Activated CD4-positive, alpha-beta T cell treated with anti-CD3 and anti-CD28 coated beads, Interleukin-2, amount 50 U/mL, for 24 hours (primary cell): ENCODE measurements around the gene OSBPL2.

Experiments used
- DNase-seq, 2 donors: peaks; one replicate each; pipeline ENCODE4 v3.0.0-alpha.2; 2020; ENCODE audit warnings: low read depth in 1 of 2, low spot score in 1 of 2

Gene OSBPL2

GRCh38 chr20:62309947-62310756, 71.8 kb downstream of the OSBPL2 start:
- DNase-seq, result no peak

GRCh38 chr20:62310757-62311121, 72.4 kb downstream of the OSBPL2 start:
- DNase-seq, result no peak

- no peak for DNase-seq
These were observed 72.8 kb downstream of the OSBPL2 start for GRCh38 chr20:62311150-62311549.

- no peak for DNase-seq
These were observed 73.7 kb downstream of the OSBPL2 start for GRCh38 chr20:62311832-62312661.

GRCh38 chr20:62312662-62312977, 74.3 kb downstream of the OSBPL2 start:
- no peak for DNase-seq

GRCh38 chr20:62313021-62313420, 74.7 kb downstream of the OSBPL2 start:
- DNase-seq, result no peak

- DNase-seq, result no peak
These were observed 75.4 kb downstream of the OSBPL2 start for GRCh38 chr20:62313460-62314338.

GRCh38 chr20:62314339-62314638, 76.0 kb downstream of the OSBPL2 start:
- no peak for DNase-seq

GRCh38 chr20:62314711-62315302, 76.5 kb downstream of the OSBPL2 start:
- DNase-seq, result no peak

- DNase-seq, result no peak
These were observed 77.5 kb downstream of the OSBPL2 start for GRCh38 chr20:62315773-62316172.

- no peak for DNase-seq
These were observed 78.2 kb downstream of the OSBPL2 start for GRCh38 chr20:62316331-62317166.

GRCh38 chr20:62317167-62317655, 78.9 kb downstream of the OSBPL2 start:
- DNase-seq, result no peak

- DNase-seq, result no peak
These were observed 80.4 kb downstream of the OSBPL2 start for GRCh38 chr20:62318400-62319345.

GRCh38 chr20:62319346-62319909, 81.1 kb downstream of the OSBPL2 start:
- DNase-seq, result no peak

GRCh38 chr20:62320581-62321354, 82.4 kb downstream of the OSBPL2 start:
- no peak for DNase-seq

GRCh38 chr20:62321521-62321948, 83.2 kb downstream of the OSBPL2 start:
- no peak for DNase-seq

GRCh38 chr20:62321975-62322374, 83.7 kb downstream of the OSBPL2 start:
- no peak for DNase-seq

GRCh38 chr20:62322492-62323041, 84.2 kb downstream of the OSBPL2 start:
- no peak for DNase-seq
